ENCODE measurements around the gene DDAH1.
A peak's percentile ranks its signal among the peaks of the same experiment; 100 is the strongest.

DDAH1 gene

DNA sequence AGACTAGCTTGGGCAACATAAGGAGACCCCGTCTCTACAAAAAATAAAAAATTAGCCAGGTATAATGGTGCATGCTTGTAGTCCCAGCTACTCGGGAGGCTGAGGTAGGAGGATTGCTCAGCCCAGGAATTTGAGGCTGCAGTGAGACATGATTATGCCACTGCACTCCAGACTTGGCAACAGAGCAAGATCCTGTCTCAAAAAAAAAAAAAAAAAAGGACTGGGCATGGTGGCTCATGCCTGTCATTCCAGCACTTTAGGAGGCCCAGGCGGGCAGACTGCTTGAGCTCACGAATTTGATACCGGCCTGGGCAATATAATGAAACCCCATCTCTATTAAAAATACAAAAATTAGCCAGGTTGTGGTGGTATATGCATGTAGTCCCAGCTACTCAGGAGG is 141.2 kb downstream of the DDAH1 start:
- FAIRE-seq: no peak

GRCh38 chr1:85322655-85323054 is 142.3 kb downstream of the DDAH1 start:
- FAIRE-seq: no peak

DNA sequence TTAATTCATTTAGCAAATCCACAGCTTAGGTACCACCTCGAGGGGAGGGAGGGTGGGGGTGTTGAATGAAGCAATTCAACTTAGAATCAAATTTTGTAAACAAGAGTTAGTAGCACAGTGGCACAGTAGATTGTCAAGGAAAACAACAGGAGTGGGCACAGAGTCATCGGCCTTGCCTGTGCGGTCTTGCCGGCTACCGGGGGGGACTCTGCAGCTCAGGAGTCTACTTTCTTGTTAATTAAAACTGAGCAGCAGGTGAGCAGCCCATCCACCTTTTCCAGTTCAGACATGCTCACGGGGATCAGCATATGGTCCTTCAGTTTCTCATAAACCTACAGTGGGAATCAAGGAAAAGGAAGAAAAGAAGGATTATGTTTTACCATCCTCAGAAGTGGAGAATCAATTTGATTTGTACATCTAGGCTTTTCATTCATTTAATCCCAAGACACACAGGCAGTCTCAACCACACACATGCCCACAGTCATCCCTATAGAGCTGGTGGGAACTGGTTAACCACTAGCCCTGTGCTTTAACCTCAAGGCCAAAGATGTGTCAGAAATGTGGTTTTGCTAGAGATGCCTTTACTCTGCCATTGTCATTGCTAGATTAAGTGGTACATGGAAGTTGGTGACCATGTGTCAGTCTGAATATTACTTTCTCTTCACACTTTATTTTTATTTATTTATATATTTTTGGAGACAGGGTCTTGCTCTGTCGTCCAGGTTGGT is 143.6 kb downstream of the DDAH1 start:
- FAIRE-seq: no peak

- FAIRE-seq: no peak
Observed at GRCh38 chr1:85320371-85321131, 144.4 kb downstream of the DDAH1 start.

GRCh38 chr1:85319931-85320330 is 145.0 kb downstream of the DDAH1 start:
- FAIRE-seq: no peak

GRCh38 chr1:85319491-85319890 is 145.5 kb downstream of the DDAH1 start:
- FAIRE-seq: no peak

DNA sequence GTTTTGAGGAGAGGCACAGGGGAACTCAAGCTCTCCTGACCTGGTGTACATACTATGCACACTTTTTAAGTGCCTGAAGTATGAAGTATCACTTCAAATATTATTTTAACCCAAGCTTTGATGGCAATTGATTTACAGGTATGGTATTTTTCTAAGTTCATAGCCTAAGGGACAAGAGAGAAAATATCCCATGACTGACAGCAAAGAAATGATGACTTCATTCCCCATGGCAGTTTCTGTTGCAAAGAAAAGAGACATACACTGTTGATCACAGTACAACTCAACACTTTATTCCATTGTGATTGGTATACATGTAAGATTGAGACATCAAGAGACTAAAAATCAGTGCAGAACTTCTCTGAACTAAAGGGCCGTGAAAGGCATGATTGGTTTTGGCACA is 146.7 kb downstream of the DDAH1 start:
- no peak for FAIRE-seq

- no peak for FAIRE-seq
Observed at GRCh38 chr1:85317560-85317959, 147.4 kb downstream of the DDAH1 start.

DNA sequence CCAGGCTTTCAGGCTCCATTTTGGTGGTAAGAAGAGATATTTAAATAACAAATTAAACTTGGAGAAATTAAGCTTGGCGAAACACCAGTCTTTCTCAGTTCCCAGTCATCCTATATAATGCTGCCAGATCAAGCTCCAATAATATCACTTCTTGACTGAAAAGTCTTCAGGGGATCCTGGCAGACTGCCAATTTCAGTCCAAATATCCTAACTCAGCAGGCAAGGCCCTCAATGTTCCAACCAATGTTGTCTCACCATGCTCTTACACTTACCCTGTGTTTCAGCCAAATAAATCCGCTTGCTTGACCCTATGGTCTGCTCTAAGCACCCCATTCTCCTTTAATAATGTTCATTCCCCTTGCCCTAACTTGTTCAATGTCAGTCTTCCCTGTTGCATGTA is 148.6 kb downstream of the DDAH1 start:
- no peak for FAIRE-seq

DNA sequence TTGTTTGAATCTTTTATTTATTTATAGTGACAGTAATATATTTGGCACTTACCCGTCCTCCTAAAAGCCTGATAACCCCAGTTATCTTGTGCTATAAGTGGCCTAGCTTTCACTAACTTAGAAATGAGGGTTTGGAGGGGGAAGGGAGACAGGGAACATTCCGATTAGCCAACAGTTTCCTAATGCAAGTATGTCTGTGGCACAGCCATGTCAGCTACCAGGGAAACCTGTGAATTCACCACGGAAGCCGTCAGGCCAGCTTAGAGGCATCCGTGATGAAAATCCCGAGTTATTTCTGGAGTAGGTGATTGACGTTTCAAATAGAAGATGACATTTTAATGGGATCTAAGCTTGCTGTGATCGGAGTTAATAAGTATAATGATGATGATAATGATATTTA is 149.2 kb downstream of the DDAH1 start:
- no peak for FAIRE-seq

- FAIRE-seq: no peak
Observed at GRCh38 chr1:85314726-85315125, 150.2 kb downstream of the DDAH1 start.

DNA sequence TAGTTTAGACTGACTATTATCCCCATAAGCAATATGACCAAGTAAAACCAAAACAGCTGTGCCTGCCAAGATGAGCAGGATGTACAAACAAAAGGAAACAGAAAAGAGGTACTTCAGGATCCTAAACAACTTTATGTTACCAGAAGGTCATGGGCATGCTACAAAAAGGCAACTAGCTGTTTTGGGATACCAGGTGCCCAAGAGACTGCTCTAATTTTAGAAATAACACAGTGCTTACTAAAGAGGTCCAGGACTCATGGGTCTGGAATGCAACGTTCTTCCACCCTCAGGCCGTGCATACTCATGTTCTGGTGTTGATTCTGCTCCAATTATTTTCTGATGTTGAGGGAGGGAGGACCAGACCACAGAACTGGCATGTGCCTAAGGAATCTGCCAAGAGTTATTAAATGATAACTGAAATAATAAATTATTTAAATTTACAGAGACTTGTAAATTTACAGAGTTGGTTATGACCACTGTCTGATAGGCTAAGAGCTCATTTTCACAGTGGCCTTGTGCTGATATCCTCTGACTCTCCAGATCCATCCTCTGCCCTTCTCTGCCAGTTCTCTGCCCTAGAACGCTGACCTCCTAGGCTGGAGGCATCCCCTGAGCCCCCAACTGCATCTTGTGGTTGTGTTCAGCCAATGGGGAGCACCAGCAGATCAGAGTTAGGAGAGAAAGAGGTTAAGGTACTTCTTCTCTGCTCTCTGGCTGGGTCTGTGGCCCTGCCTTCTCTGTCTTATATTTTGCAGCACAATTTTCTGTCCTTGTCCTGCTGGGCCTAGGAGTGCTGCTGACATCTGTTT is 150.9 kb downstream of the DDAH1 start:
- FAIRE-seq: no peak

DNA sequence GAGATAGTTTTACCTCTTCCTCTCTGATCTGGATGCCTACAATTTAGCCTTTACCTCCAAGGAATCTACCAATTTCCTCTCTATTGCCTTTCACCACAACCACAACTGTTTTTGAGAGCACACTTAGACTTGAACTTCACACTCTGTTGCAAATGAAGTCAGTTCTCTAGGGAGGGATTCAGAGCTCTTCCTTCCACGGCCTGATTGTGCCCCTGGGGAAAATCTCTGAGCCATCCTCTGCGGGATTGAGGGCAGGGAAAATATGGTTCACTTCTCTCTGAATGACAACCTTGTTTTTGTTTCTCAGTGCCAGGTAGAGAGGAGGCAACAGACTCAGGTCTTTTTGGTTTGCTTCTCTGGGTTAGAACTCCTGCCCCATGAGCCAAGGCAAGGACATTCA is 153.1 kb downstream of the DDAH1 start:
- FAIRE-seq: no peak

DNA sequence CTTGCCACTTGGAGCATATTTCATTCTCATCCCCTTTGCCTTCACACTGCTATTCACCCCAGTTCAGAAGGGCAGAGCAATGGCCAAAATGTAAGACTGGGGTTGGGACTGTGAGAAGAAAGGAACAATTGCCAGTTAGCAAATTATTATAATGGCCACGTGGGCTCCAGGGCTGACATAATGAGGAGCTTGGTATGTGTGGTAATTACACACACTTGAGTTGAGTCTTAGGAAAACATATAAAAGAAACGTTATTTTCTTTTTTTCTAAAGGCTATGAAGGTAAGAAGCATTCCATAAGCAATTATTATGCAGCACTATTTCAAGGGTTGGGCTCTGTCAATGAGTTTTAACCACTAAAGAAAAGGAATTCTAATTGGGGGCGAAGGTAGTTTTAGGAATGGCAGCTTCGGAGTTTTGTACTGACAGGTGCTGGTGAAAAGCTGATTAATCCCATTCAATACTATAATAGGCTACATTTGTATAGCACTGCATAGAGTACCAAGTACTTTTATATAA is 156.1 kb downstream of the DDAH1 start:
- FAIRE-seq: no peak

DNA sequence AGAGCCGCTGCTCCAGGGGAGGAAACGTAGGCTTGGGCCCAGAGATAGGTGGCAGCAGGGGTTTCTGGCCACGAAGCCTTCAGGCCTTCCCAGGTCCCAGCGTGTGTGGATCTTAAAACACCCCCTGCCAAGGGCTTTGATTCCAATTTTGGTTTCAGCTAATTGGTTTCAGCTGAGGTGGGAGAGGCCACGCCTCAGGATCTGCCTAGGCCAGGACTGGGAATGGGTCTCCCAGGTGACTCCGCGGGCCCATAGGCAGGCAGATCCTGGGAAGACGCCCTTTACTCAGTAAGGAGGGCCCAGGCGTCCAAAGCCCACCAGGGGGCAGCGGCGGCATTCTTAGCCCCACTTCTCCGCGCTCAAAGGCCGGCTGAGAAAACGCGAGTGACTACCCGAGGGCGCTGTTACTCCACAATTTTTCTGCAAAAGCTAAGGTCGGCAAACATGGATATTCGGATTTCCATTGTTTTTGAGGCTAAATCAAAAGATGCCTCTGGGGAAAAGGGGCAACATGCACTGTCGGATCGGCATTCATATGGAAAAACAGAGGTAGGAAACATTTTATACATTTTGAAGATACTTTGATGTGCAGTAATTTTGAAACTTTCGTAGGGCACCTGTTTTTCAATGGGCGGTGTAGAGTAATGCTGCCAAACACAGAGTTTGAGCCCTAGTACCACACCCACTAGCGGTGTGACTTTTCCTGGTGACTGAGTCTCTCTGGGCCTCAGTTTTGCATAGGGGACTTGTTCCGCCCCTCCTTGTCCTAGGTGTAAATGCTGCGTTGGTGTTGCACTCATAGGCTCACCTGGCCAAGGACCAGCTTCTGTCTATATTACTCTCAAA is 156.7 kb downstream of the DDAH1 start:
- peak; percentile 89 for FAIRE-seq

GRCh38 chr1:85306236-85306635 is 158.7 kb downstream of the DDAH1 start:
- no peak for FAIRE-seq

- no peak for FAIRE-seq
Observed at GRCh38 chr1:85303440-85304162, 161.4 kb downstream of the DDAH1 start.

- FAIRE-seq: no peak
Observed at GRCh38 chr1:85300140-85300539, 164.8 kb downstream of the DDAH1 start.

DNA sequence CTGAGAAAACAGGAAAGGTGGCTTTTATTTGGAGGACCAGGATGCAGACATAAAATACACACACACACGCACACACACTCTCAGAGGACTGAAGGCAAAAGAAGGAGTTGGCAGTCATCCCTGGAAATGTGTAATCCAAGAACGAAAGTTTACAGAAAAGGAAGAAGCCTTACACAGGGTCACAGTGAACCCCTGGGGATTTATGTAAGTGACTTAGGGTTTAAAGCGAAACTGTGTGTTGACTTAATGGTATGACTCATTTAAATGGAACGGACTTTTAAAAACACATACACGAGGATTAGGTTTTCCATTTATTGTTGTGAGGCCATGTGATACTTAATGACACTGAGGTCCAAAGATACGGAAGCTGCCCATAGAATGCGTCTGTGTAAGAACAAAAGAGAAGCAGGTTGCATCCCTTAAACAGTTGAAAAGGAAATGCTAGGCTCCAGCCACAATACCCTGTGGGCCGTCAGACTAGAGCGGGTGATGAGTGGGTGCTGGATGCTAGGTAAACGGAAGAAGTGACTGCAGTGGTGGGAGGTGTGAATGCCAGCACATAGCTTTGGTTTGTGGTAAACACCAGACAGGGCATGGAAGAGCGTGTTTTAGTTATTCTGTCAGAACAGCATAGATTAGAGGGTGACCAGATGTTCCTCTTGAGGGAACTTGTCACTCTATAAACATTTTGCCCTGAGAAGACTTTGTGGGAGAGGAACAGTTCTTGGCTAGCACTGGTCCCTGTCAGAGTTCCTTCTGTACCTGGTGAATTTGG is 166.9 kb downstream of the DDAH1 start:
- peak; percentile 83 for FAIRE-seq

- no peak for FAIRE-seq
Observed at GRCh38 chr1:85297538-85297854, 167.5 kb downstream of the DDAH1 start.

DNA sequence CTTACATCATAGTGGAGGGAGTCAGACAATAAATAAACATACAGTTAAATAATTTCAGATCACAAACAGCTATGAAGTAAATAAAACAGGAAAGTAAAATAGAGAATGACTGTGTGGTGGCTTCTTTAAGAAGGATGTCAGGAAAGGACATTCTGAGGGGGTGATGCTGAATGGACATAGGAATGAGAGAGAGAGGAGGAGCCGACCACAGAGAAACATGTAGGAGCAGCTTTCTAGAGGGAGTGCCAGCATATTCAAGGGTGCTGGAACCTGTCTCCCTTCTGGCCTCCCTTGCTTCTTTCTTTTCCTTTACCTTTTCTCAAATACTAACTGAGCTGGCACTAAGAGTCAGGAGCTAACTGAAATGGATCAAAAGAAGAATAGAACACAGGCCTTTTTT is 168.0 kb downstream of the DDAH1 start:
- no peak for FAIRE-seq

Measured in G401.6 (cell line).